T-helper 1 cell treated with Interleukin-12 subunit alpha and Interleukin-12 subunit beta and Interleukin-4 antibody, amounts not matched to agents 30 ng/mL and 1 ng/mL, for 36 hours (primary cell): ENCODE results near the gene FAM20C. TPM values are rescaled to one million over a fixed set of nuclear protein-coding genes. Genes with fewer than 3 reads are reported as not detected.

ENCODE experiments used
- intact Hi-C: fragments of 100-400 bp; cut with micrococcal nuclease; formaldehyde crosslinking; loops from one replicate; pipeline ENCODE4 v1.15.1; 2024
- total RNA-seq: library from RNA; stranded (reverse); gene quantifications from 2 replicates; pipeline ENCODE4 v1.2.3, GENCODE V29; 2022

Gene FAM20C
- total RNA-seq, 1 donor from 2014 or later: not detected

- intact Hi-C loops: no loop called here
Observed at GRCh38 chr7:300546-301290, 108.3 kb downstream of the FAM20C start.

- intact Hi-C loops: no loop called here
Observed at GRCh38 chr7:301291-302053, 109.1 kb downstream of the FAM20C start.

- intact Hi-C loops: no loop called here
Observed at GRCh38 chr7:302054-302992, 110.0 kb downstream of the FAM20C start.

DNA sequence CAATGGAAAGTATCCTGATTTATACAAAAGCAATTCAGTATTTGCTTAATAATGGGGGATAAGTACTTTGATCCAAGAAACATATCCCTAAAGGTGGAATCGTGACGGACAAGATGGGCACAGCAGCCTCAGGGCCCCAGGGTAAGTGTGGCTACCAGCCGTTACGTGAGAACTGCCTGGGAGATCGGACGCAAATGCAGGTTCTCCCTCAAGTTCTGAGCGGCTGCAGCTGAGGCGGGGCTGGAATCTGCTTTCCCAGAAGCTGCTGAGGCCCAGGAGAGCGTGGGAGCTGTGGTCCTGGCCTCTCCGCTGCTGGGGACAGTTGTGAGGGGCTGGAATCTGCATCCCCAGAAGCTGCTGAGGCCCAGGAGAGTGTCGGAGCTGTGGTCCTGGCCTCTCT, 111.1 kb downstream of the FAM20C start:
- intact Hi-C loops: no loop called here

DNA sequence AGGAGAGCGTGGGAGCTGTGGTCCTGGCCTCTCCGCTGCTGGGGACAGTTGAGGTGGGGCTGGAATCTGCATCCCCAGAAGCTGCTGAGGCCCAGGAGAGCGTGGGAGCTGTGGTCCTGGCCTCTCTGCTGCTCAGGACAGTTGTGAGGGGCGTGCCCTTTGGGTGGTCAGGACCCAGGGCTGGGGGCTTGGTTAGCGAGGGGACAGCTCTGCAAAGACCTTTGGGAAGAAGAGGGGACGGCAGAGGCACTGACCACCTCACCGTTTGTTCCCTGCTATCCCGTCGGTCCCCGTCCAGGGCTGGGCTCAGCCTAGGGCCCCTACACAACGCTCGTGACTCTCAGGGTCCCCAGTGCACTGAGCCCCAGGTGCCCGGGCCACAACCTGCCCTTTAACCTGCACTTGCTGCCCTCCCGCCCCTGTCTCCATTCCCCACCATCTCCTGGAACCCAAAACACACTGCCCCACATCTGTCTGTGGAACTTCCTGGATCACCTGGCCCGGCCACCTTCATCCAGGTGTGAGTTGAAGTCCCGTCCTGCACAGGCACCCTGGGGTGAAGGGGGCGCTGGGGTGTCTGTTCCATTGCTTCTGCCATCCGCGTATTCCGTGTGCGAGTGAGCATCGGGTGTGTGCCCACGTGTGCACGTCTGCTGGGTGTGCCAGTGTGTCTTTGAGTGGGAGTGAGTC, 111.7 kb downstream of the FAM20C start:
- intact Hi-C loops: no loop called here

DNA sequence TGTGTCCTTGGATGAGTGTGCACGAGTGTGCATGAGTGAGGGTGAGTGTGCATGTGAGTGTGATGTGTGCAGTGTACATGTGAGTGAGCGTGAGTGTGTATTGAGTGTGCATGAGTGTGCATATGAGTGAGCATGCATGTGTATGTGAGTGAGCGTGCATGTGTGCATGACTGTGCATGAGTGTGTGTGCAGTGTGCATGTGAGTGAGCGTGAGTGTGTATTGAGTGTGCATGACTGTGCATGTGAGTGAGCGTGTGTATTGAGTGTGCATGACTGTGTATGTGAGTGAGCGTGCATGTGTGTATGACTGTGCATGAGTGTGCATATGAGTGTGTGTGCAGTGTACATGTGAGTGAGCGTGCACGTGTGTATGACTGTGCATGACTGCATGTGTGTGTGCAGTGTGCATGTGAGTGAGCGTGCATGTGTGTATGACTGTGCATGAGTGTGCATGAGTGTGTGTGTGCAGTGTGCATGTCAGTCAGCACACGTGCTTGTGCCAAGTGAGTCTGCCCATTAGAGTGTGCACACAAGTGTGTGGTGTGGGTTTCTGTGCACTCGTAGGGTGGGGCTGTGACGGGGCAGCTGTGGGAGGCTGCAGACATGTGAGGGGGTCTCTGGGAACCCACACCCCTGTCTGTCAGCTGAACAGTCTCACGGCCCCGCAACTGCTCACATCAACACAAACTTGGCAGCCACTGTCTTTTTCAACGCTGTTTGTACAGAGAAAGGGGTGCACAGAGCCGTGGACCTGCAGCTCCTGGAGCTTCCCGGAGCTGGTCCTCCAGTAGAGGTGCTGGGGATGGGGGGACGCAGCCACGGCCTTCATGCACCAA, 112.4 kb downstream of the FAM20C start:
- intact Hi-C loops: no loop called here

GRCh38 chr7:305410-306151, 113.2 kb downstream of the FAM20C start:
- intact Hi-C loops: no loop called here

- intact Hi-C loops: no loop called here
Observed at GRCh38 chr7:307970-308369, 115.6 kb downstream of the FAM20C start.

DNA sequence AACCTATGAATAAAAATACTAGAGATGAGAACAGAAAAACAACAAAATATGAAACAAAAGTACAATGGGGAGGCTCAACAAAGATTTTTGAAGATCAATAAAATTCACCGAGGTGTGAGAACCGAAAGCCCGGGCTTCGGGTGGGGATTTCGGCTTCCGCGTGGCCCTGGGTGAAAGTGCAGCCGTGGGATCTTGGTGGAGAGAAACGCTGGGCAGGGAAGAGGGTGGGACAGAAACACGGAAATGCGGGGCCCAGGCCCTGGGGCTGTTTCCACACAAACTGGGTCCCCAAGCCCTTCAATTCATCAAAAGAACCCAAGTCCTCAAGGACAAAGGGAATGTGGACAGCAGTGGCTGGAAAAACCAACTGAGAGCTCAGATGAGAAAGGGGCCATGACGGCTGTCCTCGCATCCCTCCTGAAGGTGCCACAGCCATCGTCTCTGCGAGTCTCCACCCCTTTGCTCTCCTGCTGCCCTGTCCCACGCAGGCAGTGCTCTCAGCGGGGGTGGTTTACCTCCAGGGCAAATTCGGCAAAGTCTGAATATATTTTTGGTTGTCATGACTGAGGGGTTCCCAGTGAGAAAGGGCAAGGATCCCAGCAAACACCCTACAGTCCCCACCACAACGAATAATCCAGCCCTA, 117.3 kb downstream of the FAM20C start:
- intact Hi-C loops: no loop called here

Other genes with a start within 250 kb of the FAM20C start
- not detected in 2 replicates for gene FOXL3, start 97.6 kb downstream of the FAM20C start, total RNA-seq